Activated T-helper 1 cell treated with anti-CD3 and anti-CD28 coated beads, Interleukin-12 subunit alpha, Interleukin-12 subunit beta, Interleukin-2, Interleukin-4 antibody, amounts not matched to agents 30 ng/mL and 10 ng/mL and 1 ng/mL, durations not matched to agents 14 hours and 24 hours and 36 hours (primary cell): ENCODE results near the gene TSPAN3. TPM values are rescaled to one million over a fixed set of nuclear protein-coding genes. Genes with fewer than 3 reads are reported as not detected.

ENCODE experiments used
- DNase-seq: peaks from one replicate; pipeline ENCODE4 v3.0.0; 2021; ENCODE audit warnings: low spot score
- H3K27ac Mint-ChIP-seq: one replicate; pipeline ENCODE4 v1.8.0; 2021; ENCODE audit warnings: mild to moderate bottlenecking, mixed read lengths
- H3K27me3 Mint-ChIP-seq: one replicate; pipeline ENCODE4 v1.8.0; 2022; ENCODE audit warnings: mild to moderate bottlenecking, moderate library complexity, mixed read lengths; ENCODE audit not compliant: insufficient read depth
- H3K36me3 Mint-ChIP-seq: one replicate; pipeline ENCODE4 v1.8.0; 2021; ENCODE audit warnings: low read depth, mixed read lengths
- H3K4me1 Mint-ChIP-seq: one replicate; pipeline ENCODE4 v1.8.0; 2021; ENCODE audit warnings: low read depth, mixed read lengths
- H3K4me3 Mint-ChIP-seq: one replicate; pipeline ENCODE4 v1.8.0; 2021; ENCODE audit warnings: mild to moderate bottlenecking, moderate library complexity, mixed read lengths
- H3K9me3 Mint-ChIP-seq: one replicate; pipeline ENCODE4 v1.8.0; 2021; ENCODE audit warnings: mixed read lengths
- intact Hi-C: fragments of 100-400 bp; cut with micrococcal nuclease; formaldehyde crosslinking; loops from one replicate; pipeline ENCODE4 v1.15.1; 2024
- total RNA-seq: library from RNA; stranded (reverse); gene quantifications from 2 replicates; pipeline ENCODE4 v1.2.3, GENCODE V29; 2022

TSPAN3 gene
- total RNA-seq, 1 donor from 2014 or later, result 41.5 TPM

DNA sequence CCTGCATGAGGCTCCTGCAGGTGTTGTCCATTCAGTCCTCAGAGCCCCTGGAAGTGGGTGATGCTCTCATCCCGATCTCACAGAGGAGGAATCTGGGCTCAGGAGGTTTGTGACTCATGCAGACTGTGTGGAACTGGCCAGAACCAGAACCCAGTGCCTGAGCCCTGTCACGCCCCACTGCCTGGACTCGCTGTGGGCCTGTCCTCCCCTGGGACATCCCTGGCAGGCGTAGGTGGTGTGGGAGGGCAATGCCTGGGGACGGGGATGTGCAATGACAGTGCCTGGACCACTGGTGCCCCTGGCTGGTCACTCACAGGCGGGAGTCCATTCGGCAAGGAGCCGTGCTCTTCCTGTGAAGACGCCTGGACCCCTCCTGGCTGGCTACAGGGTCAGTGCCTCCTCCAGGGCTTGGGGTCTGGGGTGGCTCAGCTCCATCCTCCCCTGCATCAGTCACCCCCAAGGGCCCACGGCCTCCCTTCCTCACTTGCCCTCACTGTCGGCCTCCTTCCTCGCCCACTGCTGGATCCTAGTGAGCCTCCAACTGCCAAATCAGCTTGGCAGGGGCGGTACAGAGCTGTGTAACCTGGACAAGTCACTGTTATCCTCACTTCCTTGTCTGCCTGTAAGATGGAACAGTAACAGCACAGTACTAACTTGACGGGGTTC, 61.1 kb downstream of the TSPAN3 start:
- Mint-ChIP-seq H3K9me3 (no peaks in the 10 kb centered on the region), H3K27me3 (no peaks in the 10 kb centered on the region), H3K36me3 (peaks cover 49% of the 10 kb centered on the region), H3K4me1 (peaks cover 83% of the 10 kb centered on the region), H3K4me3 (no peak overlapping the region), H3K27ac (peak overlapping the region; percentile 84)
- intact Hi-C loops, result loop anchor here (5.0 to 10.0 kb wide), 3 partner anchors 107 to 1365 kb away; partner anchors contain the start of genes IMP3 and SNX33
- no peak for DNase-seq

DNA sequence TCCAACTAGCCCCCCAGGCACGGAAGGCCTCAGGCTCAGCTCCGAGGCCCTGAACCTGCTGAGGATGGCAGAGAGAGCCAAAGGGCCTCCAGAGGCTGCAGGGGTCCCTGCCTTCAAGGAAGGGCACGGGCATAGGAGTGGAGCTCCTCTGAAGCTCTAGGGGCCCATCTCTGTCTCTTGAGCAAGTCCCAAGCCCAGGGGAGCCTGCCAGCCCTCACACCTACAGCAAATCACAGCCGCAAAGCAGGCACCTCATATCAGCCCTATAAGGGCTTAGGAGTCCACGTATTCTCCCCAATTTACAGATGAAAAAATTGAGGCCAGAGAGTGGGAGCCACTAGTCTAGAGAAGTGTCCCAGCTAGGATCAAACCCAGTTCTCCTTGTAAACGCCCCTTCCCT, 61.7 kb downstream of the TSPAN3 start:
- H3K27ac Mint-ChIP-seq, result peak overlapping the region; percentile 48
- H3K9me3 Mint-ChIP-seq, result no peaks in the 10 kb centered on the region
- H3K4me3 Mint-ChIP-seq, result no peak overlapping the region
- no peaks in the 10 kb centered on the region for H3K27me3 Mint-ChIP-seq
- intact Hi-C loops, result no loop called here
- DNase-seq, result no peak
- peaks cover 55% of the 10 kb centered on the region for H3K36me3 Mint-ChIP-seq
- H3K4me1 Mint-ChIP-seq, result peaks cover 83% of the 10 kb centered on the region

DNA sequence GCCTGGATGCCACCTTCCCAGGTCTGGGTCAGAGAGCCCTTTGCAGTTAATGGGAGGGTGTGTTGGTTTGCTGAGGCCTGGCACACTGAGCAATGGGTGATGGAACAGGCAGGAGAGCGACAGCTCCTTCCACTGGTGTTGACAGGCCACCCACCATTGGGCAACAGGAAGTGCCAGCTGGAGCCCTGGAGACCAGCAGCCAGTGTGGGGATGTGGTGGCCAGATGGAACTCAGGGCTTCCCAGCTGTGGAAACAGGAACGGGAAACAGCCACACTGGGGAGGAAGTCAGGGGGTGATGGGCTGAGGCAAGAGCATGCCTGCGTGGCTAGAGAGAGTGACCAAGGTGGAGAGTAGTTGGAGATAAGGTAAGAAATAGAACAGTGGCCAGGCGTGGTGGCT, 66.7 kb downstream of the TSPAN3 start:
- intact Hi-C loops, result loop anchor here (5.0 kb wide), 1 partner anchor 418 kb away; the partner anchor contains the start of genes HMG20A and PEAK1
- Mint-ChIP-seq H3K27me3 (no peaks in the 10 kb centered on the region), H3K36me3 (peaks cover 54% of the 10 kb centered on the region)

DNA sequence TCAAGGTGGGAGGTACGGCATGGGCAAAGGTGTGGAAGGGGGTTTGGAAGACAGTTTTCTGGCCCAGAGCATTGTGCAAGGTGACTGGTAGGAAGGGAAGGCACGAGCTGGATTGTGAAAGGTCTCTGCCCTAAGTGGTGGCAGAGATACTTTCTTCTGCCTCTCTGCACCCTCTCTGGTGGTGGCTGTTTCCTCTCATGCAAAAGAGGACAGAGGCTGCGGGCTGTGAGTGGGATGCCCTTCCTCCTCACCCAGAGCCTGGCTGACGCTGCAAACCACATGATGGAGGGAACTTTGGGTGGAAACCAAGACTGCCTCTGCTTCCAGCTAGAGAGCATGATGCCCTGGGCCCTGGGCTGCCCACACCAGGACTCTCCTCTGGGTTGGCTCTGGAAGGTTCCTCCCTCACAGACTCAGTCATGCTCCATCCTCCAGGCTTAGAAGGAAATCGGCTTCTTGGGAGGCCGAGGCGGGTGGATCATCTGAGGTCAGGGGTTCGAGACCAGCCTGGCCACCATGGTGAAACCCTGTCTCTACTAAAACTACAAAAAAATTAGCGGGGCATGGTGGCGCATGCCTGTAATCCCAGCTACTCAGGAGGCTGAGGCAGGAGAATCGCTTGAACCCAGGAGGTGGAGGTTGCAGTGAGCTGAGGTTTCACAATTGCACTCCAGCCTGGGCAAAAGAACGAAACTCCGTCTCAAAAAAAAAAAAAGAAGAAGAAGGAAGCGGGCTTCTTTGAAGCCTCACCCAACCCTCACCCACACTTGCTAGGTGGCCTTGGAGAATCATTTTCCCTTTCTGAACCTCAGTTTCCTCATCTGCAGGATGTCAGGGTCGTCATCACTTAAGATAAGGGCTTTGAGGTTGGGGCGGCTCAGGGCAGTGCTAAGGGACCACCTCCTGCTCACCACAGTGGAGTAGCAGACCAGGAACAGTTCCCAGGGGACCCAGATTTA, 67.7 kb downstream of the TSPAN3 start:
- peak overlapping the region; percentile 80 for H3K4me3 Mint-ChIP-seq
- peaks cover 61% of the 10 kb centered on the region for H3K36me3 Mint-ChIP-seq
- H3K27me3 Mint-ChIP-seq, result no peaks in the 10 kb centered on the region
- peak; percentile 74 for DNase-seq
- H3K4me1 Mint-ChIP-seq, result peaks cover 86% of the 10 kb centered on the region
- intact Hi-C loops, result loop anchor here (1.0 to 5.0 kb wide), 7 partner anchors 8 to 419 kb away; partner anchors contain the start of genes HMG20A, PEAK1, PSTPIP1 and RCN2
- peak overlapping the region; percentile 96 for H3K27ac Mint-ChIP-seq
- H3K9me3 Mint-ChIP-seq, result no peaks in the 10 kb centered on the region

More for the DNA sequence above, 66.7 kb downstream of the TSPAN3 start:
- Mint-ChIP-seq H3K27ac (peak overlapping the region; percentile 96), H3K9me3 (no peaks in the 10 kb centered on the region), H3K4me1 (peaks cover 84% of the 10 kb centered on the region), H3K4me3 (peak overlapping the region; percentile 80)
- no peak for DNase-seq

DNA sequence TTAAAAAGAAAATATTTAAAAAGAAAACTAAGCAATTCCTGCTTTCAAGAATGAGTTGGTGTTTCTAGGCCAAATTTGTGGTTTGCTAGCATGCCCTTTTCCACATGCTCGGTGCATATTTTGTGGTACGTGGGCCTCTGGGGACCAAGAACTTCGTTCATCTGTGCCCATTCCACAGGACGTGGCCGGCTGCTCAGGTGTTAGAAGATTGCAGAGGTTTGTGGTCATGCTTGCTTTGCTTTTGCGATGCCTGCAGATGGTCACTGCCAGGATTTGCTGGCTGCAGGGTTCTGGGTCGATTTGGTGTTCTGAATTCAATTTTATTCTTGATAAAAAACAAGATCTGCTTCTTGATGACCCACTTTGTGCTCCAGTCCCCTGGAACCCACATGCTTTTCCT, 68.5 kb downstream of the TSPAN3 start:
- intact Hi-C loops, result loop anchor here (2.0 to 5.0 kb wide), 3 partner anchors 18 to 420 kb away; partner anchors contain the start of genes HMG20A, PEAK1 and RCN2
- H3K4me3 Mint-ChIP-seq, result peak overlapping the region; percentile 80
- H3K27me3 Mint-ChIP-seq, result no peaks in the 10 kb centered on the region
- H3K36me3 Mint-ChIP-seq, result peaks cover 68% of the 10 kb centered on the region
- H3K9me3 Mint-ChIP-seq, result no peaks in the 10 kb centered on the region
- H3K4me1 Mint-ChIP-seq, result peaks cover 94% of the 10 kb centered on the region
- peak overlapping the region; percentile 96 for H3K27ac Mint-ChIP-seq
- DNase-seq, result no peak

DNA sequence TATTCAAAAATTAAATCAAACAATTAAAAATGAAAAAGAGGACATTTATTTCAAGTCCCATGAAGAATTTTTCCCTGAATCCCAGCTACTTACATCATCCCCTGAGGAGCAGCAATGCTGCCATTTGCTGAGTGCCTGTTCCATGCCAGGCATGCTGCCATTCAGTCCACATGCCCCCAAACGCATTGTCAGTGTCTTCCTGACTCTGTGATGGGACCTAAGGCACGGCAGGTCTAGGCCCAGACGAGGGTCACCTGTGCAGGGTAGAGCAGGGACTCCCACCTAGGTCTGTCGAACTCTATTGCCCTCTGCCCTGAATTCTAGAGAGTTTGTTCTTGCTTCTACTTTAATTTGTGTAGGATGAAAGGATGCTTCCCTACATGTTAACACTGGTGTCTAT, 68.9 kb downstream of the TSPAN3 start:
- intact Hi-C loops, result loop anchor here (2.0 to 5.0 kb wide), 3 partner anchors 19 to 420 kb away; partner anchors contain the start of genes HMG20A, PEAK1 and RCN2
- Mint-ChIP-seq H3K36me3 (peaks cover 71% of the 10 kb centered on the region), H3K9me3 (no peaks in the 10 kb centered on the region), H3K27ac (peak overlapping the region; percentile 96), H3K4me1 (peaks cover 97% of the 10 kb centered on the region), H3K27me3 (no peaks in the 10 kb centered on the region), H3K4me3 (peak overlapping the region; percentile 80)
- DNase-seq, result no peak

DNA sequence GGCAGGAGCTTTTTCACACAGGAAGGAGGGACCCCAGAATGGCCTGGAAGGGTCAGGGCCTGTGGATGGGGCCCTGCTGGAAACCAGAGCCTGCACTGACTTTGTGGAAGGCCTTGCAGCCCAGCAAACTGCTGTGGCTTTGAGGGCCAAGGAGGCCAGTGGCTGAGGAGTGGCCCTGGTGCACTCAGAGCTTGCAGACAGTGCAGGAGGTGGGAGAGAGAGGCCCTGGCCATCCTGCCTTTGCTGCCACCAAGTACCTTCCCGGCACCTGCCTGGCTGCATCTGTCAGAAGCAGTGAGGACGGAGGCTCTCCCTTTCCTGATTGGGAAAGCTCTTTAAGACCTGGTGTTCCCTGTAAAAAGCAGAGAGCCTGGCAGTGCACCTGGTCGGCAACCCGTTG, 69.6 kb downstream of the TSPAN3 start:
- intact Hi-C loops, result loop anchor here (5.0 kb wide), 1 partner anchor 421 kb away; the partner anchor contains the start of genes HMG20A and PEAK1
- Mint-ChIP-seq H3K4me1 (peaks cover 91% of the 10 kb centered on the region), H3K9me3 (no peaks in the 10 kb centered on the region), H3K36me3 (peaks cover 66% of the 10 kb centered on the region), H3K27me3 (no peaks in the 10 kb centered on the region), H3K27ac (peak overlapping the region; percentile 76), H3K4me3 (peak overlapping the region; percentile 69)
- DNase-seq, result no peak

DNA sequence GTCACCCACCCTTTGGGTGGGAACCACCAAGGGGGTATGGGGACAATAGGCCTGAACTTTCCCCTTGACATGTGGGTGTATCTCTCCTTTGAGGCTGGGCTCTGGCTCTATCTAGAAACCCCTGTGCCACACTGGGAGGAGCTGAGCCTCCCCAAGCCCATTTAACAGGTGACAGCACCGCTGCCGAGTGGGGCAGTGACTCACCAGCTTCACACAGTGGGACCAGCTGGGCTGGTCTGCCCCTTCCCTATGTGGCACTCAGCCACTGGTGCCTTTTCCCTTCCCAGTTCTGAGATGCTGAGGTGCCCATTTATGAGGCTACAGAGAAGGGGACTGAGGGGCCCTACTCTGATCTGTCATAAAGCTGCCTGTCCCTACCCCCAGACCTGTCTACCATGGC, 70.9 kb downstream of the TSPAN3 start:
- no peak overlapping the region for H3K27ac Mint-ChIP-seq
- no peaks in the 10 kb centered on the region for H3K27me3 Mint-ChIP-seq
- peaks cover 61% of the 10 kb centered on the region for H3K36me3 Mint-ChIP-seq
- H3K9me3 Mint-ChIP-seq, result no peaks in the 10 kb centered on the region
- DNase-seq, result no peak
- peaks cover 80% of the 10 kb centered on the region for H3K4me1 Mint-ChIP-seq
- peak overlapping the region; percentile 47 for H3K4me3 Mint-ChIP-seq
- intact Hi-C loops, result loop anchor here (5.0 kb wide), 1 partner anchor 422 kb away; the partner anchor contains the start of genes HMG20A and PEAK1

DNA sequence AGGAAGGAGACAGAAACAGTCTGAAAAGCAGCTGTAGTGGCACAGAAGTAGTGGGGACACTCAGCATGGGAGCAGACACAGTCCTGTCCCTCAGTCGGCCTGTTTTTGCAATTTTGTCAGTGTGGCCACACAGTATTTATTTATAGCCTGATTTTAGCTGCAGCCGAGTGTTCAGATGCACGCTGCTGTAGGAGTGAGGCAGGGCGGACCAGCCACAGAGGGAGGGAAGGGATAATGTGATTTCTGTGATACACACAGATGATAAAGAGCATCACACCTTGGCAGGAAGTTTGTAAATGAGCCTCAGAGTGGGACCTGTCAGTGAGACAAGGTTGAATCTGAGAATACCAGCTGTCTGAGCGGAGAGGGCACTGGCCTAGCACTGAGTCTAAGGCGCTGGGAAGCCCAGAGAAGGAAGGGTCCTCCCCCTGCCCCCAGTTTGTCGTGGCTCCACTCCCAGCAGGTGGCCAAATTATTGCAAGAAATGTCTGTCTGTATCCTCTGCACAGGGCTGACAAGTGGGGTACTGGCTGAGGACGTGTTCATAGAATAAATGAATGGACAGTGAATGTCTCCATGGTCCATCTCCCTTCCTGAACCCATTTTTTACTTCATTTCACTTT, 72.1 kb downstream of the TSPAN3 start:
- H3K27ac Mint-ChIP-seq, result peak overlapping the region; percentile 89
- H3K27me3 Mint-ChIP-seq, result no peaks in the 10 kb centered on the region
- H3K4me3 Mint-ChIP-seq, result peak overlapping the region; percentile 95
- DNase-seq, result no peak
- H3K4me1 Mint-ChIP-seq, result peaks cover 81% of the 10 kb centered on the region
- intact Hi-C loops, result no loop called here
- H3K9me3 Mint-ChIP-seq, result no peaks in the 10 kb centered on the region
- H3K36me3 Mint-ChIP-seq, result peaks cover 50% of the 10 kb centered on the region

DNA sequence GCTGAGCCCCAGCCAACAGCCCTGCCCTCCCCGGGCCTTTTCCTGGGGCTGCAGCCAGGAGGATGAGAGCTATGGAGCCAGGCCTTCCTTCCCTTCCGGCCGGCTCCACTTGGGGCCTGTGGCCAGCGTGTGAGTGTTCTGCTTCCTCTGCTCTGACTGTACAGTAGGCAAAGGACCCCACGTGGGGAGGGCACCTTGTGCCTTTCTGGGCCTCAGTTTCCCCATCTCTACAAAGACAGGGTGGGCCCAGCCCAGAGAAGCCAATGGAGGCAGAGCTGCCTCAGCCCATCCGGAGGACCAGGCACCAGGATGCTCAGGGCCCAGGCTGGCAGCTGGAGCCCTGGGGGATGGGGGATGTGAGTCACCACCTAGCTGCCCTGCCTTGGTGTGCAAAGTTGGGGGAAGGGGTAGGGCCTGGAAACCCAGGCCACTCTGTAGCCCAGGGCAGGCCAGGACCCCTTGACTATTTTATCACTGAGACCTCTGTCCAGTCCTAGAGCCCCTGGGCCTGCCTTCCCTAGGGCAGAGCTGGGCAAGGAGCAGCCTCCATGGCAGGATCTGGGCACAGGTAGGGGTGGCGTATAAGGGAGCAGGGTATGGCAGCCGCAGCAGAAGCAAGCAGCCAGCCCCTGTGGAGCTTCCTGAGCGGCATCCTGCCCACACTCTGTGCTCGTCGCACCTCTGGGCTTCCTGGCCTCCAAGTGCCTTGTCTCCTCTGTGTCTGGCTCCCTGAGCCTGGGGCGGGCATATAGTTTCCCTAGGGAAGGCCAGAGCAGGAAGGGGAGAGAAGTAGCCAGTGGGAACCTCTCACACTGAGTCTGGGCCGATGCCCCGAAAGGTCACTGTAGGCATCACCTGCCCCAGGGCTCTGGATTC, 74.1 kb downstream of the TSPAN3 start:
- H3K27ac Mint-ChIP-seq, result peak overlapping the region; percentile 89
- H3K9me3 Mint-ChIP-seq, result no peaks in the 10 kb centered on the region
- H3K36me3 Mint-ChIP-seq, result peaks cover 38% of the 10 kb centered on the region
- DNase-seq, result no peak
- peak overlapping the region; percentile 95 for H3K4me3 Mint-ChIP-seq
- peaks cover 81% of the 10 kb centered on the region for H3K4me1 Mint-ChIP-seq
- intact Hi-C loops, result loop anchor here (1.0 to 2.0 kb wide), 3 partner anchors 8 to 26 kb away; no protein-coding TSS in a partner anchor
- H3K27me3 Mint-ChIP-seq, result no peaks in the 10 kb centered on the region

DNA sequence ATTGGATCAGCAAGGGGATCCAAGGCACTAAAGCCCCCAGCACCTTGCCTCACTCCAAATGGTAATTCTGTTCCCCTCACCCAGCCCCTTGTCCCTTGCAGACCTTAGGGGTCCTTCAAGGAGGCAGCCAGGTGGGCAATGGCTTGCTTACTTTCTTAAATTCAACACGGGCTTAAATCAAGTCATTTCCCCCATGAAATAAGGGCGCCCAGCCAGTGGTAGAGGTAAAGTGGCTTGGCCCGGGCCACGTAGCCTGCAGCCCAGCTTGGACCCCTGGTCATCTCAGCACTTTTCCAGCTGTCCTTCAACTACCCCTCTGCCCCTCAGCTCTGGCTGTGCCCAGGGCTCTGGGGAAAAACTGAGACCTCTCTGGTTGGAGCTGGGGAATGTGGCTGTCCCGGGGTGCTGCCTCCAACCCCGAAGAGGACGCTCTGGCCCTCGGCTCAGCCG, 74.8 kb downstream of the TSPAN3 start:
- DNase-seq, result no peak
- intact Hi-C loops, result loop anchor here (2.0 kb wide), 1 partner anchor 27 kb away; no protein-coding TSS in a partner anchor
- peaks cover 31% of the 10 kb centered on the region for H3K36me3 Mint-ChIP-seq
- peak overlapping the region; percentile 95 for H3K4me3 Mint-ChIP-seq
- H3K27ac Mint-ChIP-seq, result peak overlapping the region; percentile 89
- H3K9me3 Mint-ChIP-seq, result no peaks in the 10 kb centered on the region
- H3K4me1 Mint-ChIP-seq, result peaks cover 81% of the 10 kb centered on the region
- no peaks in the 10 kb centered on the region for H3K27me3 Mint-ChIP-seq
